Large intestine (tissue), 12 donors: ENCODE measurements around the gene DEGS2. TPM values are rescaled to one million over a fixed set of nuclear protein-coding genes. Genes with fewer than 3 reads are reported as not detected.
"Not testable (repeated sequence)": the region's sequence is repeated elsewhere in the genome, so short reads cannot be mapped to it uniquely, and the experiment has no call there.

Source experiments
- DNase-seq, 2 donors: peaks; one replicate each; pipeline versions ENCODE4 v3.0.0 to v3.0.0-alpha.2; 2013
- H3K27ac ChIP-seq: one replicate; pipeline ENCODE4 v1.5.1; 2013; ENCODE audit warnings: low read length
- H3K27me3 ChIP-seq: 2 replicates; pipeline ENCODE4 v1.6.1; 2013; ENCODE audit warnings: low read length; ENCODE audit not compliant: control insufficient read depth, insufficient read depth
- H3K36me3 ChIP-seq: 2 replicates; pipeline ENCODE4 v1.6.1; 2013; ENCODE audit warnings: low read length; ENCODE audit not compliant: control insufficient read depth, insufficient read depth
- H3K4me1 ChIP-seq: one replicate; pipeline ENCODE4 v1.6.1; 2013; ENCODE audit warnings: low read length; ENCODE audit not compliant: control insufficient read depth, insufficient read depth
- H3K4me3 ChIP-seq: one replicate; pipeline ENCODE4 v1.5.1; 2013; ENCODE audit warnings: low read length
- H3K9me3 ChIP-seq: one replicate; pipeline ENCODE4 v1.6.1; 2013; ENCODE audit warnings: mild to moderate bottlenecking, low read depth, low read length, moderate library complexity; ENCODE audit not compliant: control insufficient read depth
- WGBS: methylation state at CpG from one replicate; pipeline ENCODE4 v1.1.5; 2013; ENCODE audit warnings: low lambda C conversion rate; ENCODE audit not compliant: insufficient coverage; 5-methylcytosine and 5-hydroxymethylcytosine counted together
- long read RNA-seq, 11 donors: transcript quantifications; one replicate each; lab custom pipeline, GENCODE V29; 2026
- polyA plus RNA-seq: library from polyadenylated mRNA; unstranded; fragments of 120-200 nt; gene quantifications from one replicate; pipeline ENCODE4 v1.2.1, GENCODE V29; 2013

The DEGS2 gene
- polyA plus RNA-seq, result 21.6 TPM
- long read RNA-seq, donor 1, full-length matches to known transcripts, result 1 of 1 reads
- long read RNA-seq, donor 1, partial matches to known transcripts, result 0 of 1 reads
- long read RNA-seq, donor 1, other reads (novel, unspliced or antisense), result 0 of 1 reads
- long read RNA-seq, donor 2, full-length matches to known transcripts, result 9 of 9 reads
- long read RNA-seq, donor 2, partial matches to known transcripts, result 0 of 9 reads
- long read RNA-seq, donor 2, other reads (novel, unspliced or antisense), result 0 of 9 reads
- long read RNA-seq, donor 3, result 0 reads
- long read RNA-seq, donor 4, full-length matches to known transcripts, result 2 of 2 reads
- long read RNA-seq, donor 4, partial matches to known transcripts, result 0 of 2 reads
- long read RNA-seq, donor 4, other reads (novel, unspliced or antisense), result 0 of 2 reads
- long read RNA-seq, donor 5, full-length matches to known transcripts, result 9 of 9 reads
- long read RNA-seq, donor 5, partial matches to known transcripts, result 0 of 9 reads
- long read RNA-seq, donor 5, other reads (novel, unspliced or antisense), result 0 of 9 reads
- long read RNA-seq, donor 6, full-length matches to known transcripts, result 12 of 17 reads
- long read RNA-seq, donor 6, partial matches to known transcripts, result 5 of 17 reads
- long read RNA-seq, donor 6, other reads (novel, unspliced or antisense), result 0 of 17 reads
- long read RNA-seq, donor 7, full-length matches to known transcripts, result 5 of 5 reads
- long read RNA-seq, donor 7, partial matches to known transcripts, result 0 of 5 reads
- long read RNA-seq, donor 7, other reads (novel, unspliced or antisense), result 0 of 5 reads
- long read RNA-seq, donor 8, full-length matches to known transcripts, result 6 of 68 reads
- long read RNA-seq, donor 8, partial matches to known transcripts, result 62 of 68 reads
- long read RNA-seq, donor 8, other reads (novel, unspliced or antisense), result 0 of 68 reads
- long read RNA-seq, donor 9, full-length matches to known transcripts, result 8 of 8 reads
- long read RNA-seq, donor 9, partial matches to known transcripts, result 0 of 8 reads
- long read RNA-seq, donor 9, other reads (novel, unspliced or antisense), result 0 of 8 reads
- long read RNA-seq, donor 10, full-length matches to known transcripts, result 10 of 10 reads
- long read RNA-seq, donor 10, partial matches to known transcripts, result 0 of 10 reads
- long read RNA-seq, donor 10, other reads (novel, unspliced or antisense), result 0 of 10 reads
- long read RNA-seq, donor 11, full-length matches to known transcripts, result 4 of 4 reads
- long read RNA-seq, donor 11, partial matches to known transcripts, result 0 of 4 reads
- long read RNA-seq, donor 11, other reads (novel, unspliced or antisense), result 0 of 4 reads

DNA sequence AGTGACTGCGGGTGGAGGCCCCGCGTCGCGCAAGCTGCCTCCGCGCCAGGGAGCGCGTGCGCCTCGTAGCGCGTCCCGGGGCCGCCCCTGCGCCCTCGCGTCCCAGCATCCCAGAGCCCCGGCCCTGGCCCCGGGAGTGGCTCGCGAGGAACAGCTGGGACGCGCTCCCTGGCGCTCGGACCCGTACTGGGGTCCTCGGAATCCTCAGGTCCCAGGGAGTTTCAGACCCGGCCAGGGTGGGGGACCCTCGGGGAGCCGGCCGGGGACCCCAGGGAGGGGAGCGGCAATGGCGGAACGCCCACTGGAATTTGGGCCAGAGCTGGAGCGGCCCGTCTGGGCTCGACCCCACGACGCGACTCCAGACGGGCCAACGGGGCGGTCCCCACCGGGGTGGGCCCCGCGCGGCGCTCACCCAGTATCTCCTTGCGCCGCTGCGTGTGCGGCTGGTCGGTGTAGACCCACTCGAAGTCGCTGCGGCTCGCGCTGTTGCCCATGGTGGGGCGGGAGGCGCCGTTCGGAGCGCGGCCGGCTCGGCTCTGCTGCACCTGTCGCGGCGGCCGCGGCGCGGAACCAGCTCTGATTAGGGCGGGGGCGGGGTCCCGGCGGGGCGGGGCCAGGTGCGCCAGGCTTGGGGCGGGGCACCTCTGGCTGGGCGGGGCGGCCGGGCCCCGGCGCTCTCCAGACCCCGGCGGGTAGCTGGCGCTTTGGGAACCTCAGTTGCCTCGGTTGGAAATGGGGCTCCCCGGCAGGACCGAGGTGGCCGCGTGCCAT, at the start of gene DEGS2:
DEGS2 (minus strand) TSS at position 552 of the 771 bp plus-strand sequence; CDS start at position 494, 58 bp downstream.
- WGBS, result no CpG with 5 or more reads among the region's 94 CpGs
- H3K27ac ChIP-seq, result peak within 1 kb of the TSS; percentile 75
- peak within 1 kb of the TSS; percentile 70 for H3K4me3 ChIP-seq
- H3K9me3 ChIP-seq, result peaks cover 10% of the 10 kb centered on the region
- peaks cover 24% of the 10 kb centered on the region for H3K27me3 ChIP-seq
- peak in 1 of 2 donors; percentile 74 for DNase-seq
- H3K4me1 ChIP-seq, result peaks cover 29% of the 10 kb centered on the region
- no peaks in the 10 kb centered on the region for H3K36me3 ChIP-seq

DNA sequence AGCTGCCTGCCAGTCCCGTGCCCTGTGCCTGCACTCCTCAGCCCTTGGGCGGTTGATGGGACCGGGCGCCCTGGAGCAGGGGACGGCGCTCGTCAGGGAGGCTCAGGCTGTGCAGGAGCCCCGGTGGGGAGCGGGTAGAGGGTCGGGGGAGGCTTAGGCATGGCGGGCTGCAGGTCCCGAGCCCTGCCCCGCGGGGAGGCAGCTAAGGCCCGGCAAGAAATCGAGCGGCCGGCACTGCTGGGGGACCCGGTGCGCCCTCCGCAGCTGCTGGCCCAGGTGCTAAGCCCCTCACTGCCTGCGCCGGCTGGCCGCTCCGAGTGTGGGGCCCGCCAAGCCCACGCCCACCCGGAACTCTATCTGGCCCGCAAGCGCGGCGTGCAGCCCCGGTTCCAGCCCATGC, 48.7 kb upstream of the DEGS2 start:
- H3K27me3 ChIP-seq, DNase-seq, H3K4me3 ChIP-seq, H3K36me3 ChIP-seq, H3K27ac ChIP-seq, H3K9me3 ChIP-seq: not testable (repeated sequence)
- H3K4me1 ChIP-seq, result peaks cover 16% of the 10 kb centered on the region
- WGBS, result no CpG with 5 or more reads among the region's 33 CpGs

DNA sequence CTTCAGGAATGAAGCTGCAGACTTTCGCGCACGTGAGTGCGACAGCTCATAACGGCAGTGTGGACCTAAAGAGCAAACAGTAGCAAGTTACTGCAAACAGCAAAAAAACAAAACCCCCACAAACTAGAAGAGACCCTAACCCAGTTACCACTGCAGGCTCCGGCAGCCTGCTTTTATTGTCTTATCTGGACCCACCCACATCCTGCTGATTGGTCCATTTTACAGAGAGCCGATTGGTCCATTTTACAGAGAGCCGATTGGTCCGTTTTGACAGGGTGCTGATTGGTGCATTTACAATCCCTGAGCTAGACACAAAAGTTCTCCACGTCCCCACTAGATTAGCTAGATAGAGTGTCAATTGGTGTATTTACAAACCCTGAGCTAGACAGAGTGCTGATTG, 48.1 kb upstream of the DEGS2 start:
- 60% methylated on average over 1 of the region's 10 CpGs for WGBS
- not testable (repeated sequence) for H3K4me3 ChIP-seq, H3K9me3 ChIP-seq, H3K27ac ChIP-seq, H3K36me3 ChIP-seq, DNase-seq, H3K27me3 ChIP-seq
- H3K4me1 ChIP-seq, result peaks cover 14% of the 10 kb centered on the region

DNA sequence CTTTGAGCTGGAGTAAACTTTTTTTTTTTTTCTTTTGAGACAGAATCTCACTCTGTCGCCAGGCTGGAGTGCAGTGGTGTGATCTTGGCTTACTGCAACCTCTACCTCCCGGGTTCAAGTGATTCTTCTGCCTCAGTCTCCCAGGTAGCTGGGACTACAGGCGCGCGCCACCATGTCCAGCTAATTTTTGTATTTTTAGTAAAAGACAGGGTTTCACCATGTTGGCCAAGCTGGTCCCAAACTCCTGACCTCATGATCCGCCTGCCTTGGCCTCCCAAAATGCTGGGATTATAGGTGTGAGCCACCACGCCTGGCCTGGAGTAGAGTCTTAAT, 45.4 kb upstream of the DEGS2 start:
- not testable (repeated sequence) for H3K27me3 ChIP-seq, H3K4me3 ChIP-seq, H3K36me3 ChIP-seq, H3K9me3 ChIP-seq, DNase-seq
- peaks cover 14% of the 10 kb centered on the region for H3K4me1 ChIP-seq
- WGBS, result no CpG with 5 or more reads among the region's 7 CpGs
- peak overlapping the region; percentile 29 for H3K27ac ChIP-seq

DNA sequence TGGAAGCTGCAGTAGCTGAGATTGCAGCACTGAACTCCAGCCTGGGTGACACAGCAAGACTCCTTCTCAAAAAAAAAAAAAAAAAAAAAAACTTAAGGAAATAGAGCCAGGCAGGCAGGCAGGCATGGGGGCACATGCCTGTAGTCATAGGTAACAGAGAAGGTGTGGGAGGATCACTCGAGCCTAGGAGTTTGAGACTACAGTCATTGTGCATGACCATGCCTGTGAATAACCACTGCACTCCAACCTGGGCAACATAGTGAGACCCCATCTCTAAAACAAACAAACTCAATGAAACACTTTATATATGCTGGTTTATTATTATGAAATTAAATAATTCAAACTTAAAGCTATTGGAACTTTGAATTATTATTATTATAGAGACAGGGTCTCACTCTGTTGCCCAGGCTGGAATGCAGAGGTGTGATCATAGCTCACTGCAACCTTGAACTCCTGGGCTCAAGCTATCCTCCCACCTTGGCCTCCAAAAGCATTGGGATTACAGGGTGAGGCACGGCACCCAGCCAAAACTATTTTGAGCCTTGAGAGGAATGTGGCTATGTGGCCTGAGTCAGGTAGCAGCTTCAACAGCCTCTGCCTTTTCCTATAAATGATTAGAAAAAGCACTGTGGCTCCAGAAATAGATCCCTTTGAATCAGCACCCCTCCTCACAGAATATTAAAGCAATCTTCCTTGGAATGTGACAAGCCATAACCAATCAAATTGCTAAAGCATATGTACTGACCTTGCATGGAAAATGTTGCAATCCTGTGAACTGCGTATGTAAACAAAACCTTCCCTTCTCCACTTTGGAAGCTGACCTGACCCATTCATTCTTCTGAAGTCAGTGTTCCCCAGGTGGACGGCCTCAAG, 44.8 kb upstream of the DEGS2 start:
- Histone ChIP-seq H3K27me3 (no peaks in the 10 kb centered on the region), H3K4me3 (no peak overlapping the region), H3K4me1 (peaks cover 14% of the 10 kb centered on the region), H3K36me3 (no peaks in the 10 kb centered on the region), H3K27ac (peak overlapping the region; percentile 71), H3K9me3 (no peaks in the 10 kb centered on the region)
- WGBS, result no CpG with 5 or more reads among the region's 4 CpGs
- peak; percentile 78 to 85 for DNase-seq

DNA sequence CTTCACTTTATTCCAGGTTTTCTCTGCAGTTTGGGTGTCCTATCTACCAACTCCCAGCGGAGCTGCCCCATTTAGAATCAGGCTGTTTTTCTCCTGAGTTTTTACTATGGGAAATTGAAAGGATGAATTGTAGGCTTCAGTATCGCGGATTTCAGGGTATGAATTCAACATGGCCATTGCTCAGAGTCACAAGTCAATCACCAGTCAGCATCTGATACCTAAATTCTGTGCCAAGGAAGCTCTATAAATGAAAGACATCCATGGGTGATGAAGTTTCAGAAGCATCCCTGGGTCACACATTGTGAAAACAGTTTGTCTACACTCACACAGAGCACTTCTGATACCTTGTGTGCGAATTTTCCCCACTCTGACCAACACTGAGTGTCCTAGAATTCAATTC, 43.7 kb upstream of the DEGS2 start:
- WGBS, result no CpG with 5 or more reads among the region's 4 CpGs
- H3K4me3 ChIP-seq, result no peak overlapping the region
- no peak overlapping the region for H3K27ac ChIP-seq
- H3K36me3 ChIP-seq, result no peaks in the 10 kb centered on the region
- H3K27me3 ChIP-seq, result no peaks in the 10 kb centered on the region
- peaks cover 14% of the 10 kb centered on the region for H3K4me1 ChIP-seq
- H3K9me3 ChIP-seq, result no peaks in the 10 kb centered on the region
- DNase-seq, result no peak

DNA sequence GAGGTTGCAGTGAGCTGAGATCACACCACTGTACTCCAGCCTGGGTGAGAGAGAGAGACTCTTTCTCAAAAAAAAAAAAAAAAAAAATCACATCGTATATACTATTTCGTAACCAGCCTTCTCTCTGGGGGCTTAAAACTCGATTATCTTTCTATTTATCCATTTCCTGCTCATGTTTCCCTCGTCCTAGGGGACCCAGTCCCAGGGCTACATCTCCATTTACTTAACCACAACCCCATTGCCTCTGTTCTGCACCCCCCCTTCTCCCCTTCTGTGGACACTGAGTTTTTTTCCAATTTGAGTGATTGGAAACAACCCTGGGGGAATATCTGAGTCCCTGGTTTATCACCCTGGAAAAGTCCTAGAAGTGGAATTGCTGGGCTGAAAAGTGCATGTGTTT, 43.3 kb upstream of the DEGS2 start:
- 67% methylated on average over 2 of the region's 4 CpGs for WGBS
- H3K9me3 ChIP-seq, result no peaks in the 10 kb centered on the region

DNA sequence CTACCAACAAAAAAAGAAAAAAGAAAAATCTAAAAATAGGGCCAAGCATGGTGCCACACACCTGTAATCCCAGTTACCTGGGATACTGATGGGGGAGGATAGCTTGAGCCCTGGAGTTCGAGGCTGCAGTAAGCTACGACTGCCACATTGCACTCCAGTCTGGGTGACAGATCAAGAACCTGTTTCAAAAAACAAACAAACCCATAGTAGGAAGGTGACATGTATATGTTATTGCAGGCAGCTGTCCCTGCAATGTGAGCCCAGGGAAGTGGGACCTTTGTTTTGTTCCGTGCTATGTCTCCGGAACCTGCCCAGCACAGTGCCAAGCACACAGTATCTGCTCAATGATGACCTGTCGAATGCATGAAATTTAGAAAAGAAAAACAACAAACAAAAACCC, 42.3 kb upstream of the DEGS2 start:
- H3K4me3 ChIP-seq, result no peak overlapping the region
- no peaks in the 10 kb centered on the region for H3K9me3 ChIP-seq
- no CpG with 5 or more reads among the region's 5 CpGs for WGBS
- H3K27me3 ChIP-seq, result no peaks in the 10 kb centered on the region
- H3K36me3 ChIP-seq, result no peaks in the 10 kb centered on the region
- H3K27ac ChIP-seq, result no peak overlapping the region
- H3K4me1 ChIP-seq, result peaks cover 14% of the 10 kb centered on the region
- DNase-seq, result no peak

More for the DNA sequence above, 43.3 kb upstream of the DEGS2 start:
- peaks cover 14% of the 10 kb centered on the region for H3K4me1 ChIP-seq
- H3K36me3 ChIP-seq, result no peaks in the 10 kb centered on the region
- H3K4me3 ChIP-seq, result no peak overlapping the region
- no peaks in the 10 kb centered on the region for H3K27me3 ChIP-seq
- no peak for DNase-seq
- no peak overlapping the region for H3K27ac ChIP-seq

DNA sequence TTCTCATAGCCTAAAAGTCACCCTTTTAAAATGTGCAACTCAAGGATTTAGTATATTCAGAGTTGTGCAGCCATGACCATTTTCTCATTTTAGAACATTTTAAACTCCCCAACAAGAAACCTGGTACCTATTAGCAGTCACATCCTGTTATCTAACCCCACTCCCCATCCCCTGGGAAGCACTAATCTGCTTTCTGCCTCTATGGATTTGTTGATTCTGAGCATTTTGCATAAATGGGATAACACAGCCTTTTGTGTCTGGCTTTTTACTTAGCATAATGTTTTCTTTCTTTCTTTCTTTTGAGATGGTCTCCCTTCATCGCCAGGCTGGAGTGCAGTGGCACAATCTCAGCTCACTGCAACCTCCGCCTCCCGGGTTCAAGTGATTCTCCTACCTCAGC, 40.9 kb upstream of the DEGS2 start:
- no peaks in the 10 kb centered on the region for H3K36me3 ChIP-seq
- 83% methylated on average over 1 of the region's 3 CpGs for WGBS
- DNase-seq, result no peak
- no peak overlapping the region for H3K27ac ChIP-seq
- peaks cover 14% of the 10 kb centered on the region for H3K4me1 ChIP-seq
- no peaks in the 10 kb centered on the region for H3K9me3 ChIP-seq
- no peaks in the 10 kb centered on the region for H3K27me3 ChIP-seq
- H3K4me3 ChIP-seq, result no peak overlapping the region
